Jurkat, Clone E6-1 (cell line): Measurements from ENCODE around the gene CCDC167. TPM values are rescaled to one million over a fixed set of nuclear protein-coding genes. Genes with fewer than 3 reads are reported as not detected.

Source experiments
- DNase-seq: peaks from one replicate; pipeline ENCODE4 v3.0.0-alpha.2; 2011; ENCODE audit warnings: low read depth, low spot score
- H3K4me3 ChIP-seq: 2 replicates; pipeline ENCODE4 v1.5.1; 2011; ENCODE audit warnings: mild to moderate bottlenecking, low read length, control low read depth, moderate library complexity
- polyA plus RNA-seq: library from polyadenylated mRNA; unstranded; fragments of >200 nt; gene quantifications from one replicate; pipeline ENCODE4 v1.2.1, GENCODE V29; 2012; ENCODE audit warnings: missing spikeins; ENCODE audit not compliant: insufficient read length, insufficient read depth

CCDC167 gene
- 149 TPM for polyA plus RNA-seq

DNA sequence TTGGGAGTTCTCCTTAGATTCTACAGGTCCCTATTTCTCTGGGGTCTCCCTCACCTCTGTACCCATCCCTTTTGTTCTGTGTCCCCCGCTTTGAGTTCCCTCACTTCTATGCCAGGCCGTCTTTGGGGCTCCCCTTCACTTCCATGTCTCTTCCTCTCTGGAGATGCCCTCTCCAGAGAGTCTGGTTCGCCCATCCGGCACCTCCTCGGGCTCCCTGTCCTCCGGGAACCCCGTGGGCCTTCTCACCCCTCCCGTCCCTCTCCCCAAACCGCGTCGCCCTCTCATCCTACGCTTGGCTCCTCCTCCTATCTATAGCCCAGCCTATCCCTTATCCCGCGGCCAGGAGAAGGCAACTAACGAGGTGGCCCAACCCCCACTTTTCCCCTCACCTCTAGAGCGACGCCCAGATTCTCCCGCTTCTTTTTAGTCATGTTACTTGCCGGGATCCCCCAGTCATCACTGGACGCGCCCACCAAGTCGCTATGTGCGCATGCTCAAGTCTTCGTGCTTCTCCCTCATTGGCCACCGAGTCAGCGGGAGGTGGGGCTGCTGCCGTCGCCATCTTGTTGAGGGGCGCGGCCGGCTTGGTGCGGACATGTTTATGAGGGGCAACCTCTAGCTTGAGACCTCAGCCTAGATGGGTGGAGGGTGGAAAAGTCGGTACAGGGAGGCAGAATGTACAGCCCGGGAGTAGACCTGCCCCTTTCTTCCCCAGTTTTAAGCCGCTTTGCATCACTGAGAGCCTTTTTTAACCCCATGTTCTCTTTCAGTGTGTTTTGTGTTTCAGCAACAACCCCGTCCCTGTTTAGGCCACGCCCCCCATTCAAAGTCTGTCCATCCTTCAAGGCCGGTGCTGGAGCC lies at the start of gene CCDC167:
TSS of gene CCDC167 (minus strand) at position 461 of the 861 bp plus-strand sequence. CDS start at position 431, 30 bp downstream.
- peak; percentile 99 for DNase-seq

GRCh38 chr6:37549154-37549553 lies 49.5 kb upstream of the CCDC167 start:
- no peak for DNase-seq
- no peak overlapping the region for H3K4me3 ChIP-seq

More for the DNA sequence above, at the start of gene CCDC167:
- H3K4me3 ChIP-seq, result peak within 1 kb of the TSS; percentile 92

- no peak for DNase-seq
- H3K4me3 ChIP-seq, result no peak overlapping the region
Observed at GRCh38 chr6:37548067-37548674, 48.5 kb upstream of the CCDC167 start.

DNA sequence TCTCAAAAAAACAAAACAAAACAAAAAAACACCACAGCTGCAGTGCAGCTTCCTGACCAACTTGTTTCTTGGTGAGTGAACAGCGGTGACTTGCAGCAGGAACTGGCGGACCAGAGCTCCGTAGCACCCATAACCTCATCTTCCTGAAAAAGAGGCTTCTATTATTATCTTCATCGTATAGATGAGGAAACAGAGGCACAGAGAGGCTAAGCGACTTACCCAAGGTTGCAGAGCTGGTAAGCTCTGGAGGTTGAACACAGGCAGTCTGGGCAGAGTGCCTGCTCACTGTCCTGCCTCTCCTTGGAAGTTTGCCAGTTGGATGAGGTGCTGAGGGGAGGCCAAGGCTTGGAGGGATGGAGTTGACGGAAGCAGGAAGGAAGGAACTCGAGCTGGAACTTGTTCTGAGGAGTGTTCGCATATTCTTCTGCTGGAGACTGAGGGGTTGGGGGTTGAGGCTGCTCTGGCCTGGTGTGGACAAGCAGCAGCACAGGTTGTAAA lies 47.9 kb upstream of the CCDC167 start:
- no peak overlapping the region for H3K4me3 ChIP-seq
- DNase-seq, result no peak

DNA sequence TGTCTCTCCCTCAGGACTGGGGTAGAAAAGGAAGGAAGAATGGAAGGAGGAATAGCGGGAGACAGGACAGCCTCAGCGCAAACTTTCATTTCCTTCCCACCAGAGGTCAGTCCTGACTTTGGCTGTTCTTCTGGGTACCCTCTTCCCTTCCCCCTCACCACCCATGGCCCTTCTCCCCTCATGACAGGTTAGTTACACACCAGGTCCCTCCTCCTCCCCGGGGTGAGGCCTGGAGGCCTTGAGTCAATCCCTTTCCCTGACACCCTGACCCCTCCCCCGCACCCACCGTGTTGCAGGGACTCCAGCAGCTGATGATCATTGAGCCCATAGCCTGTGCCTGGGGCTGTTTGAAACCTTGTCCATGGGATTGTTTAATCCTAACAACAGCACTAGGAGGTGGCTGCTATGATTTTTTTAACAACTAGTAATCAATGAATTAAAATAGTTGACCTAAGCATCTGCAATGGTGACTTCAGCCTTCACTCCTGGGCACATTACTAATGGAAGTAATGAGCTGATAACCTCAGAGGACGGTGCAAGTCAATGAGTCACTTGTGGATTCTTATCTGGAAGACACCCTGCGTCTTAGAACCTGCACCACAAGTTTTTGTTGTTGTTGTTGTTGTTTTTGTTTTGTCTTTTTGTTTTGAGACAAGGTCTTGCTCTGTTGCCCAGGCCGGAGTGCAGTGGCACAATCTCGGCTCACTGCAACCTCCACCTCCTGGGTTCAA lies 46.6 kb upstream of the CCDC167 start:
- DNase-seq, result no peak
- no peak overlapping the region for H3K4me3 ChIP-seq

DNA sequence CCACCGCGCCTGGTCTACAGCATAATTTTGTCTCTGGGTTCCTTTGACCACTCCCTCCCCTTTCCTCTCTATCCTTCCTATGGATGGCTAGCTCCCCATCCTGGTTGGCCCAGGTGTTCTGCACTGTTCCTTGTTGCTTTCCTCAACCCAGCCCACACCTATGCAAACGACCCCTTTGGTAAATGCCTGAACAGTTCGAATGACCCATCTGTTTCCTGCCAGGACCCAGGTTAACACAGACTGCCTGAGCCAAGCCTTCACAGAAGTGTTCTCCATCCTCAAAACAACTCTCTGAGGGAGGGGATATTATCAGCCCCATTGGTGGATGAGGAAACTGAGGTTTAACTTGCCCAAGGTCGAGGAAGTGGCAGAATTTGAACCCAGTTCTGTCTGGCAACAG lies 44.8 kb upstream of the CCDC167 start:
- H3K4me3 ChIP-seq, result no peak overlapping the region
- no peak for DNase-seq

GRCh38 chr6:37543361-37543760 lies 43.7 kb upstream of the CCDC167 start:
- no peak overlapping the region for H3K4me3 ChIP-seq
- no peak for DNase-seq

- H3K4me3 ChIP-seq, result no peak overlapping the region
Observed at GRCh38 chr6:37541346-37541745, 41.7 kb upstream of the CCDC167 start.

DNA sequence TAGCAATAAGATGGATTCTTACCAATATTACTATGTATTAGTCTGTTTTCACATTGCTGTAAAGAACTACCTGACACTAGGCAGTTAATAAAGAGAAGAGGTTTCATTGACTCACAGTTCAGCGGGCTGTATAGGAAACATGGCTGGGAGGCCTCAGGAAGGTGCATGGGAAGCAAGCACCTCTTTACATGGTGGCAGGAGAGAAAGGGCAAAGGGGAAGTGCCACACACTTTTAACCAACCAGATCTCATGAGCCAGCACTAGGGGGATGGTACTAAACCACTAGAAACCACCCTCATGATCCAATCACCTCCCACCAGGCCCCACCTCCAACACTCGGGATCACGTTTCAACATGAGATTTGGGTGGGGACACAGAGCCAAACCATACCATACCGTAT lies 40.7 kb upstream of the CCDC167 start:
- no peak for DNase-seq
- H3K4me3 ChIP-seq, result no peak overlapping the region

More at GRCh38 chr6:37541346-37541745, 41.7 kb upstream of the CCDC167 start:
- DNase-seq, result no peak

DNA sequence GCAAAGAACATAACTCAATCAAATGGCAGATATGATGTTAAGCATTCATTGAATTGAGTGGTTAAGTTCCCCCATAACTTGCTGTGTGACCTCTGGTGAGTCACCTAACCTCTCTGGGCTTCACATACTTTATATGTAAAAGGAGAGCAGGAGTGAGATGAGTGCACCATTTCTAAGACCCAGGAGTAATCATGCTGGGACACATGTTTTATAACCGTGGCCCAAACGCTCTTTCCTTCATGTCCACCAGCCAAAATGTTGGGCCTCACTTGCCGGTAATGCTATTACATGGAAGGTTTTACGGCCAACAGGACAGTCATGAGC lies 40.3 kb upstream of the CCDC167 start:
- no peak overlapping the region for H3K4me3 ChIP-seq
- no peak for DNase-seq

- H3K4me3 ChIP-seq, result no peak overlapping the region
- DNase-seq, result no peak
Observed at GRCh38 chr6:37539171-37540028, 39.7 kb upstream of the CCDC167 start.

DNA sequence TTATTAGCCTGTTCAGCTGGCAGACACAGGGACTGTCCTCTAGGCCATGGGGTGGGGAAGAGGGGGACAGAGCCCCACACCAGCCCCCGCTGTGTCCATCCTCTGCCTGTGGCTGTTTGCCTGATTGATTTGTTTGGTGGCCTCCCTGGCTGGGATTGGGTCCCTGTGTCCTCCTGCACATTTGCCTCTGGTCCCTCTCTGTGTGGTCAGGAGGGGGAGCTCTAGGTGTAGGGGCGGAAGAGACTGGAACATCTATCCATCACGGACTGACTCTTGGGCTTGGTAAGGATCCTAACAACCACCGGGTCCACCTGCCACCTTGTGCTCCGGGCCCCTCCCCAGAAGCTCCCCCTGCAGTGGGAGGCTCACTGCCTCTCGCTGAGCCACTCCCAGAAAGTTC lies 38.4 kb upstream of the CCDC167 start:
- no peak for DNase-seq
- no peak overlapping the region for H3K4me3 ChIP-seq

GRCh38 chr6:37537548-37537947 lies 37.9 kb upstream of the CCDC167 start:
- DNase-seq, result no peak
- no peak overlapping the region for H3K4me3 ChIP-seq

DNA sequence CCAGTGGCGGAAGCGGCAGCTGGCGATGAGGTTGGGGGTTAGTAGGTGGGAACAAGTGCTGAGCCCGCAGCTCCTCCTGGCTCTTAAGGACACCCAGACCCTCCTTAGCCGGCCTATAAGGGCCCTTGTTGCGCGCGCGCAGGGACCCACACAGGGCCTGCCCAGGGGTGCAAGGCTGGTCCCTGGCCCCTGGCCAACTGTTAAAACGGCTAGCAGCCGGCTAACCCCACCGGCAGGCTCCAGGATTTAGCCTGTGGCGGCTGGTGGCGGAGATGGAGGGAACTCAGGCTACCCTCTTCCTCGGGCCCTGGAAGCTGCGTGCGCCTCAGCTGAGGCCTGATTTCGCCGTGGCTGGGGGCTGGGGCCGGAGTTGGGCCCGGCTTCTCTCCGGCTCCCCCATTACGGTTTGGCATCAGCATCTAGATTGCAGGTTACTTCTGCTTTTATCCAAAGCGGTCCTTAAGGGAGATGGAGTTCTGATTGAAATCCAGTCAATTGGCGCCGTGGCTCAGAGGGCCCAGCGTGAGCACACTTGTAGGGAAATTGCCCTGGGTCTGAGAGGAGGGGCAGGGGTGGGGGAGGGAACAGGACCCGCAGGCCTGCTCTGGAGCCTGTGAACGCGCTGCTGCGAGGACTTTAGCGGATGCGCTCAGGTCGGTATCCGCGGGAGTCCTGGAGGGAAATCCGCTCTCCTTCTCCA lies 36.9 kb upstream of the CCDC167 start:
- no peak overlapping the region for H3K4me3 ChIP-seq
- DNase-seq, result no peak

DNA sequence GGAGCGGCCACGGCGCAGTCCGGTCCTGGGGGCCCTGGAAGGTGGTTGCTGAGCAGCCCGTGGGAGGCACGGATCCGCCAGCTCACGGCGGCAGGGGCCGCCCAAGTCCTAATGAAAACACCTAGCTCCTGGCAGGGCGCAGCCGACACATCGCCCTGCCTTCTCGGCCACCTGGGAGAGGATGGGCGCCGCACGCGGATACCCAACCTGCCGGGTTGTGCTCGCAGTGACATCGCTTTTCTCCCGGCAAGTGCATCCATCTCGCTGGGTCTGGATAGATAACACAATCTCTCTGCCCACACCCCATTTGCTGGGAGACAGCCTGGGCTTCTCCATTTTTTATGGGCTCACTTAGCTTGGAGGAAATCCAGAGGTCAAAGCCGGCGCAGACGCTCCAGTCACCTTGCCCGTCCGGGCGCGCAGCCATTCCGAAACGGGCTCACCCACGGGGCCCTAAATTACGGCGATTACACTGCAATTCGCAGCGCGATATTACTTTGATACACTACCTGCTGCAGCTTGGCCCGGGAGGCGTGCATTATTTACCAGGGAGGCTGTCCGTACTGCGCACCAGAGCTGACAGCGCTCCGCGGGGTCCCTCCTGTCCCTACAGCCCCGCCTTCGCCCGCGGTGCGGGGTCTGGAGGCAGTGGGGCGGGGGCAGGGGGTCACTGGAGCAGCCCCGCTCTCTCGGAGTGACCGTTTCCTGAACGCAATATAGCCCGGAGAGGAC lies 36.2 kb upstream of the CCDC167 start:
- no peak for DNase-seq
- H3K4me3 ChIP-seq, result no peak overlapping the region

GRCh38 chr6:37535428-37535758 lies 35.7 kb upstream of the CCDC167 start:
- no peak overlapping the region for H3K4me3 ChIP-seq
- no peak for DNase-seq

DNA sequence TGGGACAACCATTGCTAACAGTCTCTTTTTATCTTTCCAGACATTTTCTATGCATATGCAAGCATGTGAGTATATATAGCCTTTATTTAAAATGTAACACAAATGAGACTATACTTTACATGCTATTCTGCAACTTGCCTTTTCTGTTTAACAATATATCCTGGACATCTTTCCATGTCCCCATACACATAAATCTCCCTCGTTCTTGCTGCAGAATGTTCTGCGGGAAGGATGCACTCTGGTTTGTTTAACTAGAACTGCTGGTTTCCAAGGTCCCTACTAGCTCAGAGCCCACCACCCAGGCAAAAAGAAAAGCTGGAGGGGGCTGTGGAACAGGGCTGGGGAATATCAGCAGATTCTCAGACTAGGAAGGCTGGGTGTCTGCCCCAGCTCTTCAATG lies 35.2 kb upstream of the CCDC167 start:
- no peak overlapping the region for H3K4me3 ChIP-seq
- no peak for DNase-seq

DNA sequence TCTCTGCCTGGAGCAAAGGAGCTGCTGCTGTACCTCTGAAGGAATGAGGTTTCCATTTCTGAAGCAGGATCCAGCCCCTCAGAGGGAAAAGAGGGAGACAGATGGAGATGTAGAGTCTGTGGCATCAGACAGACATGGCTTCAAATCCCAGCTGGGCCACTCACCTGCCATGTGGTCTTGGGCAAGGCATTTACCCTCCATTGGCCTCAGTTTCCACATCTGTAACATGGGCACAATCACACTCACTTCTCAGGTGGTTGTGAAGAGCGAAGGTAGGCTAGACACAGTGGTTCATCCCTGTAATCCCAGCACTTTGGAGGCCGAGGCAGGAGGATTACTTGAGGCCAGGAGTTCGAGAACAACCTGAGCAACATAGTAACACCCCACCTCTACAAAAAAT lies 32.4 kb upstream of the CCDC167 start:
- no peak overlapping the region for H3K4me3 ChIP-seq
- no peak for DNase-seq
